Motor neuron (in vitro differentiated cells): ENCODE results near the gene PEMT. TPM values are rescaled to one million over a fixed set of nuclear protein-coding genes. Genes with fewer than 3 reads are reported as not detected.

Experiments
- ATAC-seq, 8 experiments: fragments of 200-7000 bp; cut with Tn5 transposase; replicated peaks in 6 of 8; 2 replicates each; pipeline ENCODE4 v1.8.0; 2021; ENCODE audit warnings: mild to moderate bottlenecking in 8 of 8, moderate library complexity in 8 of 8
- H3K27ac ChIP-seq, 2 donors: fragments of 250-450 bp; sonication (Bioruptor Pico); 2 replicates each; pipeline ENCODE4 v1.9.0; 2021; ENCODE audit warnings: antibody characterized with exemption in 2 of 2, mild to moderate bottlenecking in 2 of 2, moderate library complexity in 1 of 2
- H3K4me1 ChIP-seq, 2 donors: fragments of 250-450 bp; sonication (Bioruptor Pico); replicated peaks in 1 of 2; 2 replicates each; pipeline ENCODE4 v1.6.1; 2021; ENCODE audit warnings: antibody characterized with exemption in 2 of 2, mild to moderate bottlenecking in 2 of 2, moderate library complexity in 1 of 2
- H3K4me3 ChIP-seq, 5 donors: fragments of 250-450 bp; sonication (Bioruptor Pico); 2 replicates each; pipeline ENCODE4 v1.9.0; 2021; ENCODE audit warnings: antibody characterized with exemption in 5 of 5, mild to moderate bottlenecking in 5 of 5, moderate library complexity in 4 of 5
- WGBS, 10 experiments: fragments of 450-650 bp; shearing (Covaris generic); methylation state at CpG; one replicate each; pipeline ENCODE4 v1.0.0; 2022; 5-methylcytosine and 5-hydroxymethylcytosine counted together
- in situ Hi-C, 9 experiments: fragments of 400-800 bp; cut with MboI; loops; one replicate each; pipeline ENCODE4 v1.15.0; 2021; ENCODE audit warnings: low sequenced_read_pairs in 9 of 9, low pct_unique_long_range_greater_than_20kb in 2 of 9; ENCODE audit not compliant: unreplicated experiment in 9 of 9
- total RNA-seq, 8 experiments: library from RNA; unstranded; fragments of 300-600 nt; gene quantifications; 2 replicates each; pipeline versions ENCODE4 v1.2.3 to v1.2.4, GENCODE V29; 2022

Gene PEMT
- total RNA-seq, 8 experiments from 2014 or later: 21.1 to 59.0 (median 32.9) TPM

DNA sequence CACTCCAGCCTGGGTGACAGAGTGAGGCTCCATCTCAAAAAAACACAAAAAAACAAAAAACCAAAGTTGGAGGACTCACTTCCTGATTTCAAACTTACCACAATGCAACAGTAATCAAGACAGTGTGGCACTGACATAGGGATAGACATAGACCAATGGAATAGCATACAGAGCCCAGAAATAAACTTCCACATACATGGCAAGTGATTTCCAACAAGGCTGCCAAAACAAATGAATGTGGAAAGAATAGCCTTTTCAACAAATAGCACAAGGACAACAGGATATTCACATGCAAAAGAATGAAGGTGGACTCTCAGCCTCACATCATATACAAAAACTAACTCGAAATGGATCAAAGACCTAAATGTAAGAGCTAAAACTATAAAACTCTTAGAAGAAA lies 58.5 kb downstream of the PEMT start:
- Histone ChIP-seq H3K27ac (no peak overlapping the region), H3K4me3 (no peak overlapping the region), H3K4me1 (peaks cover 4 to 7% of the 10 kb centered on the region in 2 donors)
- ATAC-seq: no peak
- 0 to 100% (median 60%) methylated on average over 1 of the region's 1 CpG; no CpG with 5 or more reads in 2 of the 10 experiments for WGBS, 10 experiments
- in situ Hi-C loops: no loop called here

- Histone ChIP-seq H3K4me1 (peaks cover 4 to 7% of the 10 kb centered on the region in 2 donors), H3K27ac (no peak overlapping the region), H3K4me3 (no peak overlapping the region)
- 54 to 100% (median 76%) methylated on average over 1 to 4 of the region's 4 CpGs; no CpG with 5 or more reads in 2 of the 10 experiments for WGBS, 10 experiments
- in situ Hi-C loops: no loop called here
- ATAC-seq: peak in 2 of 8 experiments; percentile 30 to 31
These were observed 60.4 kb downstream of the PEMT start for GRCh38 chr17:17531156-17531555.

- Histone ChIP-seq H3K4me1 (peaks cover 4 to 9% of the 10 kb centered on the region in 2 donors), H3K4me3 (no peak overlapping the region), H3K27ac (no peak overlapping the region)
- WGBS, 10 experiments: 73 to 92% methylated on average over 2 to 5 of the region's 22 CpGs; no CpG with 5 or more reads in 8 of the 10 experiments
- in situ Hi-C loops: no loop called here
- no peak for ATAC-seq
These were observed 62.5 kb downstream of the PEMT start for GRCh38 chr17:17528696-17529652.

DNA sequence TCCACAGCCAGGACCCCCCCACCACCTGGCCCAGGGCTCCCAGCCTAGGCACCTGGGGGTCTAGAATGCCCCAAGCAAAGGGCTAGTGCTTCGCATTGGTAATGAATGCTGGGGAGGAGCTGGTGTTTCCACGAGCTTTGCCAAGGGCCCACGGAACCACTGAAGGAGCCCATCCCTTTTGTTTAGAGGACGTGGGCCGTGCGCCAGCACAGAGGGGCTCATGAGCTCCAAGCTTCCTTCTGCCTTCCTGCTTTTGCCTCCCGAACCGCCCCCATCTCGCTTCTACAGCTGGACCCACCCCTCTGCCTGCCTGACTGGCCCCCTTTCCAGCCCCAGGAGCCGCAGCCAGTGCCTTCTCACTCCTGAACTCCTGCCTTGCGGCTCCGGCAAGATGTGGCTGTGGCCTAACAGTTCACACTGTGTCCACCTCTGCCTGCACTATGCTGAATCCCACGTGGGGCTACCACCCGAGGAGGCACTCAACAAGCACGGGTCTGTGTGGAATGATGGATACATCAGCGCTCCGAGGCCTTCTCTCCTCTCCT lies 63.5 kb downstream of the PEMT start:
- WGBS, 10 experiments: 85 to 100% methylated on average over 2 to 5 of the region's 17 CpGs; no CpG with 5 or more reads in 8 of the 10 experiments
- ATAC-seq: peak in 2 of 8 experiments; percentile 31 to 36
- Histone ChIP-seq H3K4me1 (peaks cover 10 to 18% of the 10 kb centered on the region in 2 donors), H3K27ac (no peak overlapping the region), H3K4me3 (no peak overlapping the region)
- in situ Hi-C loops: no loop called here

DNA sequence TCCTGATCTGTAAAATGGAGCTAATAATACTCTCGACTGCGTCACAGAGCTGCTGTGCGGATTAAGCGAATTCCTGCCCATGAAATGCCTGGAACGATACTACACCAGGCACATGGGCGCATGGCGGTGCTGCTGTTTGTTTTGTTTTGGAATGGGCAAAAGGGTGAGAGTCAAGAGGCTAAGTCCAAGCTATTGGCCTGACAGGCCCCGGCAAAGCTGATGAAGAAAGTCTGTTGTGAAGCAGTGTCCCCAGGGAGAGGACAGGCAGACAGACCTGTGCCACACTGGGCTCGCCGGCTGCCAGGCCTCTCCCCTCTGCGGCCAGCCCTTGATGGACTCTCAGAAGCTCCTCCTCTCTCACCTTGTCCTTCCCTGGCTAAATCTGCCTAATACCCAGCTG lies 64.0 kb downstream of the PEMT start:
- Histone ChIP-seq H3K4me3 (no peak overlapping the region), H3K27ac (no peak overlapping the region), H3K4me1 (peaks cover 15 to 23% of the 10 kb centered on the region in 2 donors)
- in situ Hi-C loops: no loop called here
- 80 to 100% (median 99%) methylated on average over 1 to 7 of the region's 11 CpGs; no CpG with 5 or more reads in 4 of the 10 experiments for WGBS, 10 experiments
- ATAC-seq: no peak

DNA sequence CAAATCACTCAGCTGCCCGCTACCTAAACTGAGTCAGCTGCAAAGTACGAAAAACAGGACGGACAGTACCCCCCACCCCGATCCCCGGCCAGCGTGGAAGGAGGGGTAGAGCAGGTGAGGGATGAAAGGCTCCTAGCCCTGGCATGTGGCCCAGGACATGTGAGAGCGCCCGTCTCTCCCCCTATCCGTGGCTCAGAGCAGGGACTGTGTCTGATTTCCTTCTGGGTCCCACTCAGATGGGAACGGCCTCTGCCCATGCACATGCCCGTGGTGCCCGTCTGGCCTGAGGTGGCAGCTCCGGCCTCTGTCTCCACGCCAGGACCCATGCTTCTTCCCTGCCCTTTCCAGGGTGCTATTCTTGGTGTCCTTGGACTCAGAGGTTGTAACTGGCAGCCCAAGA lies 65.1 kb downstream of the PEMT start:
- WGBS, 10 experiments: 87 to 100% (median 100%) methylated on average over 1 to 6 of the region's 14 CpGs; no CpG with 5 or more reads in 7 of the 10 experiments
- no peak overlapping the region for H3K4me3 ChIP-seq
- peaks cover 17 to 24% of the 10 kb centered on the region in 2 donors for H3K4me1 ChIP-seq
- in situ Hi-C loops: no loop called here
- ATAC-seq: no peak
- no peak overlapping the region for H3K27ac ChIP-seq

- 0 to 100% (median 77%) methylated on average over 1 to 5 of the region's 6 CpGs; no CpG with 5 or more reads in 4 of the 10 experiments for WGBS, 10 experiments
- in situ Hi-C loops: no loop called here
These were observed 65.6 kb downstream of the PEMT start for GRCh38 chr17:17525956-17526355.

DNA sequence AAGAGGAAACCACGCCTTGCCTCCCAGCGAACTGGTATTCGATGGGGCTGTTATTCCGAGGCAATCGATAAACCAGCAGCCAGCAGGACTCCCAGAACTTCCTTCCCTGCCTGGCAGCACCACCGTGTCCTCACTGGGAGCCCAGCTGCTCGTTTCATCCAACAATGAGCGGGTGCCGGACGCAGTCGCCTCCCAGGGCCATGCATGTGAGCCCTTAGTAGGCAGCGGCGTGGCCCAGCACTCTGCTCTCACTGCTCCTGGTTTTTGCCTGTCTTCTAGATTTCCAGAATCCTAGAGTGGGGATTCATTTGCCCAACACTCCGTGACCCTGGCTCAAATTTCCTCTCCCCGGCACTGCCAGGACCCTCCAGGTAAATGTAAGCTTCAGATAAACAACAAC lies 66.2 kb downstream of the PEMT start:
- Histone ChIP-seq H3K27ac (no peak overlapping the region), H3K4me1 (peaks cover 17% of the 10 kb centered on the region in 2 donors), H3K4me3 (no peak overlapping the region)
- ATAC-seq: no peak
- in situ Hi-C loops: no loop called here
- 71 to 100% (median 93%) methylated on average over 1 to 10 of the region's 15 CpGs; no CpG with 5 or more reads in 4 of the 10 experiments for WGBS, 10 experiments

More at GRCh38 chr17:17525956-17526355, 65.6 kb downstream of the PEMT start:
- peak in 1 of 8 experiments; percentile 73 for ATAC-seq
- Histone ChIP-seq H3K4me1 (peaks cover 17 to 20% of the 10 kb centered on the region in 2 donors), H3K27ac (no peak overlapping the region), H3K4me3 (no peak overlapping the region)

GRCh38 chr17:17523731-17524490 lies 67.6 kb downstream of the PEMT start:
- H3K27ac ChIP-seq: peak overlapping the region in 1 of 2 donors; percentile 40
- H3K4me1 ChIP-seq: peaks cover 17% of the 10 kb centered on the region in 2 donors
- ATAC-seq: peak in 5 of 8 experiments; percentile 38 to 59 (median 43)
- 71 to 100% (median 93%) methylated on average over 1 to 8 of the region's 19 CpGs; no CpG with 5 or more reads in 2 of the 10 experiments for WGBS, 10 experiments
- no peak overlapping the region for H3K4me3 ChIP-seq
- in situ Hi-C loops: no loop called here

DNA sequence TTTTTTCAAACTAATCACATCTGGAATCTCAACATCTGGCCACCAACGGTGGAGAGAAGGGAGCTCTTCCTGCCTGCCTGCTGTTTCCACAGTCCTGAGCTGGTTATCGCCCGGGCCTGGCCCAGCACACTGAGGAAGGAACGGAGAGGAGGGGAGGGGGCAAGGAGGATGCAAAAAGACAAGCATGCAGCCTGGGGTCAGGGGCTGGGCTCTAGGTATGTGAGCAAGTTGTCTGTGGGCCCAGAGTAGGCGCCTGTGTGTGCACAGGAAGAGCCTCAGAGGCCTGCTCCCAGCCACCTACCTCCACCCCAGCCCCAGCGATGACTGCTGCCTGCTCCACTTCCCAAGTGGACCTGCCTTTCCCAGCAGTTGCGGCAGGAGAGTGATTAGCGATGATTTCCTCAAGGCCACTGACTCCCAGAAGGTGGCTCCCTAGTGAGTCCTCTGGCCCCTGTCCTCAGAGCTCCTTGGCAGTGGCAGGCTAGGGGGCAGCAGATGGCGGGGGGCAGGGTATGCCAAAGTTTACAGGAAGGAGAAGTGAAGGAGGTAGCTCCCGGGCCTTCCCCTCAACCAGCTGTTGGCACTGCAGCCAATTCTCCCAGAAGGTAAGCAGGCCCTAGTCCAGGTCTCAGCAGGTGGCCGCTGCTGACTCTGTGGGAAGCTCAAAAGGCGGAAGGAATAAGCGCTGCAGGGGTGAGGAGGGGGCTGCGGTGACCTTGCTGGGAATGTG lies 68.3 kb downstream of the PEMT start:
- H3K27ac ChIP-seq: peak overlapping the region in 1 of 2 donors; percentile 40
- in situ Hi-C loops: no loop called here
- H3K4me1 ChIP-seq: peaks cover 14 to 22% of the 10 kb centered on the region in 2 donors
- WGBS, 10 experiments: 0 to 100% (median 40%) methylated on average over 1 to 4 of the region's 14 CpGs; no CpG with 5 or more reads in 1 of the 10 experiments
- no peak overlapping the region for H3K4me3 ChIP-seq
- ATAC-seq: peak in 5 of 8 experiments; percentile 19 to 64 (median 36)

GRCh38 chr17:17520599-17521232 lies 70.8 kb downstream of the PEMT start:
- no peak for ATAC-seq
- Histone ChIP-seq H3K4me1 (peaks cover 24 to 37% of the 10 kb centered on the region in 2 donors), H3K4me3 (no peak overlapping the region), H3K27ac (no peak overlapping the region)
- in situ Hi-C loops: no loop called here
- 80 to 100% (median 81%) methylated on average over 1 to 11 of the region's 22 CpGs; no CpG with 5 or more reads in 4 of the 10 experiments for WGBS, 10 experiments

DNA sequence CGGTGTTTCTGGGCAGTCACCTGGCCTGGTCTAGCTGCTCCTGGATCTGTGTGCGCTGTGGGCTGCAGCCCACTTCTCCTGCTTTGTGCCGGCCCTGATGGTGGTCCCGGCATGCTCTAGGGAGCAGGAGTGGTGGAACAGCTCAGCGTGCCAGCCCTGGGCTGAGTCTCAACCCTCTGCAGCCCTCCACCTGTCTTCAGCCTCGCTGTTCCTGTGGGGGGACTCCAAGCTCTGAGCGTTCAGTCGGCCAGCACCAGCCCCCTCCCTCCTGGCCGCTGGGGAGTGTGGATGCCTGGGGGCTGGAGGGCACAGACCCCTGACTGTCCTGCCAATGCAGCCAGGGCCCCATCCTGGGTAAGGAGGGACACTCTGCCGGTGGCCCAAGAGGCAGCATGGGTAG lies 71.6 kb downstream of the PEMT start:
- Histone ChIP-seq H3K4me1 (peaks cover 33 to 46% of the 10 kb centered on the region in 2 donors), H3K4me3 (no peak overlapping the region), H3K27ac (no peak overlapping the region)
- ATAC-seq: no peak
- in situ Hi-C loops: no loop called here
- WGBS, 10 experiments: 87 to 100% (median 95%) methylated on average over 1 to 3 of the region's 10 CpGs; no CpG with 5 or more reads in 7 of the 10 experiments
